GM20431 (cell line): ENCODE measurements around the gene OR5A1.

Experiments
- in situ Hi-C: fragments of 300-500 bp; cut with MseI, MboI; formaldehyde crosslinking; loops from one replicate; pipeline ENCODE4 v1.15.0; 2020; ENCODE audit warnings: low sequenced_read_pairs; ENCODE audit not compliant: unreplicated experiment

The OR5A1 gene

GRCh38 chr11:59473015-59473414 lies 36.7 kb downstream of the OR5A1 start, which contains the start of gene OR4D10:
Gene OR4D10, plus strand, starts transcription at chr11:59473315. Its CDS starts 4,115 bp downstream, at chr11:59477430.
- in situ Hi-C loops: no loop called here

GRCh38 chr11:59475176-59475575 lies 38.9 kb downstream of the OR5A1 start:
- in situ Hi-C loops: no loop called here

- in situ Hi-C loops: no loop called here
These were observed 43.6 kb downstream of the OR5A1 start for GRCh38 chr11:59479906-59480305.

- in situ Hi-C loops: no loop called here
These were observed 44.1 kb downstream of the OR5A1 start for GRCh38 chr11:59480359-59480758.
